ENCODE measurements around the gene TMEM121.

The TMEM121 gene

GRCh38 chr14:105487449-105487985 lies 38.9 kb upstream of the TMEM121 start:
- no peak for DNase-seq (ENCODE audit: low spot score)

GRCh38 chr14:105487986-105488777 lies 38.2 kb upstream of the TMEM121 start:
- no peak for DNase-seq (ENCODE audit: low spot score)

- no peak for DNase-seq (ENCODE audit: low spot score)
These were observed 37.4 kb upstream of the TMEM121 start for GRCh38 chr14:105488781-105489541.

- DNase-seq (ENCODE audit: low spot score), result peak; percentile 54
These were observed 36.7 kb upstream of the TMEM121 start for GRCh38 chr14:105489542-105490266.

- DNase-seq (ENCODE audit: low spot score), result no peak
These were observed 36.2 kb upstream of the TMEM121 start for GRCh38 chr14:105490267-105490571.

- DNase-seq (ENCODE audit: low spot score), result peak; percentile 96
These were observed 35.6 kb upstream of the TMEM121 start, which contains the start of gene TEDC1 for GRCh38 chr14:105490572-105491365. Gene TEDC1, plus strand, starts transcription at chr14:105491246. Its CDS starts 130 bp downstream, at chr14:105491376.

GRCh38 chr14:105491366-105491973 lies 34.9 kb upstream of the TMEM121 start:
- peak; percentile 90 for DNase-seq (ENCODE audit: low spot score)

GRCh38 chr14:105492031-105492970 lies 34.1 kb upstream of the TMEM121 start:
- no peak for DNase-seq (ENCODE audit: low spot score)

GRCh38 chr14:105492971-105493871 lies 33.2 kb upstream of the TMEM121 start:
- no peak for DNase-seq (ENCODE audit: low spot score)

- no peak for DNase-seq (ENCODE audit: low spot score)
These were observed 32.3 kb upstream of the TMEM121 start for GRCh38 chr14:105493921-105494605.

- no peak for DNase-seq (ENCODE audit: low spot score)
These were observed 31.8 kb upstream of the TMEM121 start for GRCh38 chr14:105494606-105494929.

GRCh38 chr14:105495101-105495989 lies 31.0 kb upstream of the TMEM121 start:
- no peak for DNase-seq (ENCODE audit: low spot score)

GRCh38 chr14:105495990-105496830 lies 30.2 kb upstream of the TMEM121 start:
- DNase-seq (ENCODE audit: low spot score), result no peak

- no peak for DNase-seq (ENCODE audit: low spot score)
These were observed 29.4 kb upstream of the TMEM121 start for GRCh38 chr14:105496831-105497591.

- no peak for DNase-seq (ENCODE audit: low spot score)
These were observed 28.5 kb upstream of the TMEM121 start for GRCh38 chr14:105497671-105498429.
